Stimulated activated CD4-positive, alpha-beta T cell treated with anti-CD3 and anti-CD28 coated beads, Interleukin-1b, Interleukin-23, amount 100 ng/mL, for 24 hours (primary cell): ENCODE results near the gene ZNF281.

ENCODE experiments used
- DNase-seq, 4 experiments: peaks; one replicate each; pipeline ENCODE4 v3.0.0-alpha.2; 2020; ENCODE audit warnings: low read depth in 4 of 4, low spot score in 1 of 4

ZNF281 gene

GRCh38 chr1:200391747-200392146, 18.1 kb downstream of the ZNF281 start:
- no peak for DNase-seq

- no peak for DNase-seq
Measured at GRCh38 chr1:200388791-200389190, 21.0 kb downstream of the ZNF281 start.

- no peak for DNase-seq
Measured at GRCh38 chr1:200386416-200386815, 23.4 kb downstream of the ZNF281 start.

GRCh38 chr1:200384818-200385390, 24.9 kb downstream of the ZNF281 start:
- no peak for DNase-seq

GRCh38 chr1:200381256-200381984, 28.4 kb downstream of the ZNF281 start:
- DNase-seq, result no peak

DNA sequence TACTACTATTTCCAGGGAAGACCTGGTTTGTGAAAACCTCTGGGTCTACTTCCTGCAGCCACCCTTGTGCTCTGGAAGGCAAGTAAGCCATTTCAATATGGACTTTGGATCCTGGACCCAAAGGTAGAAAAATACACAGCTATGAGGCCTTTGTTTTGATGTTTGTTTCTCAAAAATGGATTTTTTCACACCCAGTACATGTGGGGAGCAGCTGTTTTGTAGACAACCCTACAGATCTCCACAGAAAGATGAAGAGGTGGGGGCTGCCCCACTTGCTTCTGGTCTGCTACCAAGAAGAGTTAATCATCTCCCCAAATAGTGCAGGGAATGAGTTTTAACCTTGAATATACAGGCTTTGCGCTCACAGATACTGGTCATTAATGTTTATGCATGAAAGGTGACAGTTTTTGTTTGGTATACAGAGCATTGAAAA, 29.2 kb downstream of the ZNF281 start:
- DNase-seq, result no peak

GRCh38 chr1:200379940-200380588, 29.8 kb downstream of the ZNF281 start:
- no peak for DNase-seq

- no peak for DNase-seq
Measured at GRCh38 chr1:200379432-200379757, 30.4 kb downstream of the ZNF281 start.

DNA sequence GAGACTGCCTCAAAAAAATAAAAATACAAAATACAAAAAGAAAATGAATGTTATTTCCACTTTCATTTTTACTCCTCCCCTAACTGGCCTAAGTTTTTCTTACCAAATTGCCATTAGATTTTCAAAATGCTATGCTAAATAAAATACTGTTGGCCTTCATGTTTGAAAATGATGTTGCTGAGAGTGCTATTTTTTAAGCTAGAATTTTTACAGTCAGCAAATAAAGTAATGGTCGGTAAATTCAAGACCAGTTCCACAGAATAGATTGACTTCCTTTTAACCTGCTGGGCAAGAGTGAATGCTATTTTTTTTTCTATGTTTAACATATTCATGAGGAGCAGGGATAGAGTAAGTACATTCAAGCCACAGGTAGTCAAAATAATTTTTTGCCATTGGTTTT, 31.7 kb downstream of the ZNF281 start:
- DNase-seq, result no peak

GRCh38 chr1:200376528-200376927, 33.3 kb downstream of the ZNF281 start:
- no peak for DNase-seq

DNA sequence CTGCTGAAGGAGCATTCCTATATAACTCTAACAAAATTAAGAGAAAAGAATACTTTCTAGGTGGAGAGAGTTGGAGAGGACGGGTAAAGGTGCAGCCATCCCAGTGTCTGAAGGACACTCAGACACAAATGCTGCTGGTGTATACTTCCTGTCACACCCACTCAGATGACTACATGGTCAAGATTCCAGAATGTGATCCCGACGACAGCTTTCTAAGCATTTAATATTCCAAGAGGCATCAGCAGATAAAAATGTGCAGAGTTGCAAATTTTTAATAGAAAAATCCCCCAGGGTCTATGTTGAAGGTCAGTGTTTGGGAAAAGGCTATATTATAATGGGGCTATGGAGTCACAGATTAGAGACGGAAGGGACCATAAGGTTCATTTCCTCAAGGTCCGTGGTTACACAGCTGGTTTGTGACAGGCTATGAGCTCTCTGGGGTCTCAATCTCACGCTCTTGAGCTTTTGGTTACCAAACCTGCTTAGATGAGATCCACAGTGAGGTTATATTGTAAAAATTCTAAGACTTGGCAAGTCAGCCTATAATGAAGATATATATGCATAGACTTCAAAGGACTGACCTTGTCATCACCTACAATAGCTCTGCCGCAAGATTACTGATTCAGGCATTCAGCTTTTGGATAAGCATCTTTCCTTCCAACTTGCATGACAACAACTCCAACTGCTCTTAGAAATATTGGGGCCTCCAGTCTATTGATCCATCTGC, 35.1 kb downstream of the ZNF281 start:
- no peak for DNase-seq

DNA sequence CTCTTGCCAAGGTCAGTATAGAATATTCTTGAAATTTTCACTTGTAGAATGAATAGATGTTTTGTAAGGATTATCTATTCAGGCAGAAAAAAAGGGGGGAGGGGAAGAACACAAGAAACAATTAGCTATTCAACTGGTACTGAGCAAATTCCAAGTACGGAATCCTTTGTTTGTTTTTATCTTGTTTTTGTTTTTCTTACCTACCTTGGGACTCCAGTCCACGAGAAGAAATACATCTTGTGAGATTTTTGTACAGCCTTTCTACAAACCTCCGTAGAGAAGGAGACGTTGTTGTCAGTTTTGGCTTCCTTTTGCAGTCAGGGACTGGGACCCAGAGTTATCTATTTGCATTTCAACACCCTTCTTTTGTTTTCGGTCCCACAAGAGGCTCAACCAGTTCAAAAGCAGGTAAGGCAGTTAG, 36.0 kb downstream of the ZNF281 start:
- no peak for DNase-seq

- DNase-seq, result no peak
Measured at GRCh38 chr1:200372885-200373181, 37.0 kb downstream of the ZNF281 start.

GRCh38 chr1:200372095-200372884, 37.5 kb downstream of the ZNF281 start:
- DNase-seq, result no peak

- DNase-seq, result no peak
Measured at GRCh38 chr1:200369706-200370105, 40.1 kb downstream of the ZNF281 start.

GRCh38 chr1:200369131-200369530, 40.7 kb downstream of the ZNF281 start:
- no peak for DNase-seq

GRCh38 chr1:200368556-200368955, 41.3 kb downstream of the ZNF281 start:
- DNase-seq, result no peak

- DNase-seq, result no peak
Measured at GRCh38 chr1:200367841-200368534, 41.8 kb downstream of the ZNF281 start.

GRCh38 chr1:200366577-200367253, 43.1 kb downstream of the ZNF281 start:
- no peak for DNase-seq

DNA sequence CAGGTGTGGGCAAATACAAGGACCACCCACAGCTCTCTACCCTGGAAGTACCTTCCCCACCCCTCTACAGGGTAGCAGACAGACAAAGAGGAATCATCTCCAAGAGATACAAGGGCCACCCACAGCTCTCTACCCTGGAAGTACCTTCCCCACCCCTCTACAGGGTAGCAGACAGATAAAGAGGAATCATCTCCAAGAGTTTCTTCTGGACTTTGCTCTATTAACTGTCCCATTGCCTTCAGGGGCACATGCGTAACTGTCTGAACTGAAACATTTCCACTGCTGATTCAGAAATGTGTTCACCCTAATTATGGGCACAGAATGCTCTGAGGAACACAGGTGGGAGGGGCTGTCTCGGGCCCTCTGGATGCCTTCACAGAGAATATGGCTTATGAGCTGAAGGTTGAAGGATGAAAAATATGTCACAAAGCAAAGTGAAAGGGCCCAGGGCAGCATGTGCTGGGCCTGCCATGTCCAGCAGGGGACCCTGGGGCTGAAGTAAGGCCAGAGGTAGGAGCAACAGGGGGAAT, 43.9 kb downstream of the ZNF281 start:
- no peak for DNase-seq
